Raji (cell line): Measurements from ENCODE around the gene MVB12B.

Experiments
- POLR2A ChIP-seq: IDR thresholded peaks from 2 replicates; pipeline ENCODE4 v1.6.1; 2011; ENCODE audit warnings: low read depth, low read length, control low read depth; ENCODE audit not compliant: insufficient read depth

MVB12B gene

GRCh38 chr9:126378761-126379160 lies 52.1 kb downstream of the MVB12B start:
- no peak for TF ChIP-seq POLR2A

DNA sequence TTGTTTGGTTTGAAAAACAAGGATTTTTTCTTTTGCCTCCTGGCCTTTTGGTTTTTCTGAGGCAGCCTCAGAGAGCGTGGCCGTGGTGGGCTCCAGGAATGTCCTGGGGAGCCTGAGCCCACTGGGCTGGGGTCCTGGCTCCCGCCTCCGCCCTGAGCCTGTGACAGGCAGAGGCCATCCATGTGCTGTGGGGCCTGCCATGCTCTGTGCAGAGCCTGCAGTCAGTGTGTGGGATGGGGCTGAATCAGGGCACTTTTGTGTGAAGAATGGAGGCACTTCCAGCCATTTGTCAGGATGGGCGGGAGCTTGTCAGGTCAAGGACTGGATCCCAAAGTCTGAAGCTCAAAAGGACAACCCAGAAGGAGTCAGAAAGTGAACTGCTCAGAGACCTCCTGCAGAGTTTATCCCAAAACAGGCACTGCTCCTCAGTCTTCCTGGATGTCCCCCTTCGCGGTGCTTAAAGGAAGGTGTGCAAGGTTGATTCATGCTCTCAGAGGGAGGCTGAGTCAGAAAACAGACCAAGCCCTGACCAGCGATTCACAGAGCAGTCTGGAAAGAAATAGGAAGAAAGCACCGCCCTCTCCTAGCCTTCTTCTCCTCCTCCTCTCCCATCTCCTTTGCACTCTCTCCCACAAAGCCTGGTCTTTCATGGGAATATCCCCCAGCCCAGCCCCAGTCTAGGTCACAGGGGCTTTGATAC lies 53.2 kb downstream of the MVB12B start:
- no peak for TF ChIP-seq POLR2A

DNA sequence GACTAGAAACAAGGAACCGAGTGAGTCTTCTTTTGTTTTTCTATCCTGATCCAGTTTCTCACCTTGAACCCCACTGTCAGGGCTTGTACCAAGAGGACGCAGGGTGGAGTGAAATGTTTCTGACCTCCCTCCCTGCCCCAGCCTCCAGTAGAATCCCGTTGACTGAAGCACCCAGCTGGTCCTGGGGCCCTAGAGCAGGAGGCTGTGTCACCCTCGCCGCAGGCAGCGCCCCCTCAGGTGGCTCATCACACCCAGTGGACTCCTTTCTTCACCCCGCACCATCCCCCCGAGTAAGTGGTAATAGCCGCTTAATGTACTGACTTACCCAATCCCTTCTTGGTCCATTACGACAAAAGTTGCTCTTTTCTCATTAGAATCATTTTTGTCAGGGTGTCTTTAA lies 53.8 kb downstream of the MVB12B start:
- TF ChIP-seq POLR2A = no peak

GRCh38 chr9:126381195-126381594 lies 54.6 kb downstream of the MVB12B start:
- no peak for TF ChIP-seq POLR2A

DNA sequence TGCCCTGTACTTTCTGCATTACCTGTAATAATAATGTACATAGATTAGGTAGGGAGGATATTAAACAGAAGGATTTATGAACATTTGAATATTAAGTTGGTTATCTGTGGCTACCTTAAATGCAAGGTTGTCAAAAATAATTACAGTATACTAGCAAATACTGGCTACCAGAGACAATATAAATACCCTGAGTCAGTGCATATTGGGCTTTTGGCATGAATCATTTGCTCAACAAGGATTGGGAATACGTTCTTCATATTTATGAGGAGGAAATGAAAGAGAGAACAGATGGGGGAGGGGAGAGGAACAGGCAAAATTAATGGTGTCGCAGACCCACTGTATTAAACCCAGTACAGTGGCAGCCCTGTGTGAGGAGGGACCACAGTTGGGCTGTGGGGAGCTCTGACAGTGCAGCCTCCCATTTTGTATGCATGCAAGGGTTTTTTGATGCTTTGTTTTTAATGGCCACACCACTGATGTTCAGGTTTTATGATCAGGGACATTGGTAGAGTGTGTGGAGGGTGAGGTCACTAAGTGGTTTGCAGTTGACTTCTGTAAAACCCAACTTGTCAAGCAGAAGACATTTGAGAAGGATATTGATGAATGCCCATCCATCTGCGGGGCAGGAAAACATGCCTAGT lies 56.9 kb downstream of the MVB12B start:
- no peak for TF ChIP-seq POLR2A

DNA sequence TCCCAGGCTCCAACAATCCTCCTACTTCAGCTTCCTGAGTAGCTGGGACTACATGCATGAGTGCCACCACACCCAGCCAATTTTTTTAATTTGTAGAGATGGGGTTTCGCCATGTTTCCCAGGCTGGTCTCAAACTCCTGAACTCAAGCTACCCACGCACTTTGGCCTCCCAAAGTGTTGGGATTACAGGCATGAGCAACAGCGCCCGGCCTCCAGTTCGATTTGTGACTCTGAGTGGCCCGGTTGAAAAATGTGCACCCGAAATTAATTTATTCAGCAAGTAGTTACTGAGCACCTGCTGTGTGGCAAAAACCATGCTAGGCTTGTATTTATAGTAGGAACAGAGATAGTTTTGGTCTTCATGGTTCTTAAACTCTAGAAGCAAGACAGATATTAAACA lies 58.3 kb downstream of the MVB12B start:
- no peak for TF ChIP-seq POLR2A

- no peak for TF ChIP-seq POLR2A
These were observed 59.5 kb downstream of the MVB12B start for GRCh38 chr9:126386088-126386487.

DNA sequence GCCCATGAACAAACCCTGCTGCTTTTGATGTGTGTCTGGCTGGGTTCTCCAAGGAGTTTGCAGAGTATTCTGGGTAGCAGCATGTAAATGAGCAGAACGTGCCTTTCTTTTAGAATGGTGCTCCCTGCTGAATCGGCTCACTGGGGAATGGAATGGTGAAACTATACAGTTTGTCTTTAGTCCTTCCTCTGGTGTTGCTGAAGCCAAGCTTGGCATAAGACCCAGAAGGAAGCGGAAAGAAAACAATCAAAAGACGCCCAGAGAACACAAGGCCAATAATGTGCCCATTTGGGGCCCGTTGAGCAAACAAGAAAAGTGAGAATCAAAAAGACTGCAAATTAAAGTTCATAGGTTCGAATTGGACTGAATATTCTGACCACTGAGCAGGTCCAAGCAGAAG lies 60.1 kb downstream of the MVB12B start:
- no peak for TF ChIP-seq POLR2A

GRCh38 chr9:126388964-126389708 lies 62.5 kb downstream of the MVB12B start:
- no peak for TF ChIP-seq POLR2A

GRCh38 chr9:126389992-126390391 lies 63.4 kb downstream of the MVB12B start:
- no peak for TF ChIP-seq POLR2A

- no peak for TF ChIP-seq POLR2A
These were observed 64.3 kb downstream of the MVB12B start for GRCh38 chr9:126390923-126391322.

DNA sequence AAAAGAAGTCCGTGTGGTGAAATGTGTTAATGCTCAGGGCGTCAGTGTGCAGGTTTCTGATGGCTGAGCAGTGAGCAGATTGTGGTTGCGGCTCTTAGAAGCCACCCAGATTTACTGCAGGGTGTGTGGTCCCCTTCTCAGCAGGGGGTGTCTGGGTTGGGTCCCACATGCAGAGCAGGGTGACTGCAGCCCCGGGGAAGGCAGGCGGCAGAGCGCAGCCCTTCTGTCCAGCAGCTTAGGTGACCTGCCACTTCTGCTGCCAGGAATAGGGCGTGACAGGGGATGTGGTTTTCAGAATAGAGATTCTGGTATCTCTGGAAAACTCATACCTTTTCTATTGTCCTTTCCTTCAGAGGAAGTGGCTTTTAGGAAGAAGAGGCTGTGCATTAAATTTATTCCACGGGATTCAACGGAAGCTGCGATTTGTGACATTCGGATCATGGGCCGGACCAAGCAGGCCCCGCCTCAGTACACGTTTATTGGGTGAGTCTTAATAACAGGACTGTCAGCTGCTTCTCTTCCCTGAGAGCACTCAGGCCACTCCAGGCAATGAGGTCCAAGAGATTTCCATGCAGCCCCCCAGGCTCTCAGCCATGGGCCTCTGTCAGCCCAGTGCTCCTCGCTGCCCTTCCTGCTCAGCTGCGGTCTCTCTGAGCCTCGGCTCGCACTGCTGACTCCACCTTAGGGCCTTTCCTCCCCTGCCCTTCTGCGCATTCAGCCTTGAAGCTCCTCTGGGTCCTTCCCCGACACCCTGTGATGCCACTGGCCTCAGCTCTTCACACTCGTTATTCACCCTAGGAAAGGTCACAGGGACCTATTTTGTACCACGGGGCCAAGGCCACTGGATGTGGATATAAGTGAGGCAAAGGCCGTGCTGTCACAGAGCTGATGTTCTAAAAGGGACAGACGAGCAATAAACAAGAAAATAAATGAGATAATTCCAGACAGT lies 65.4 kb downstream of the MVB12B start:
- TF ChIP-seq POLR2A = no peak

DNA sequence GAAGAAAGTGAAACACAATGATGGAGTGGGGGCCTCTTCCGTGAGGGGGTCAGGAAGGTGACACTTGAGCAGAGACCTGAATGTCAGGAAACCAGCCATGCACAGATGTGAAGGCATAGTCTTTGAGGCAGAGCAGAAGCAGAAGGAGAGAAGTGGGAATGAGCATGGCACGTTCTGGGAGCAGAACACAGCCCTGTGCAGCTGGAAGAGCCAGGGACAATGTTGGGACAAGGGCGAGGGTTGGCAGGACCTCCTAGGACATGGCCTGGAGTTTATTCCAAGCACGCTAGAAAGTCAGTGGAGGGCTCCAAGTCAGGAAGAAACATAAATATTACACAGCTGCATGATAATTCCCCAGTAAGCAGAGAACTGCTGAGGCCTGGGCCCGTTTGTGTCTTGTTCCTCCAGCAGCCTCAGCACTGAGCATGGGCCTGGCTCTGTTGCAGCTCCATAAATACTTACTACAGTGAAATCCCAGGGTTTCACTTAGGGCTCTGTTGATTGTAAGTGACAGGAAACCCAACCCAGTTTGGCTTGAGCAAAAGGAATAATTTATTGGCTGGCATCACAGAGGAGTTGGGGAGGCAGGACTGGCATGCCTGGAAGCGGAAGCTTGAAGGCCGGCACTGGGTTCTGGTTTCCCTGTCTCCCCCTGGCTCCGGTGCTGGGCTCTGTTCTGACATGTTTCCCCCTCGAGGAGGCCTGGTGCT lies 66.2 kb downstream of the MVB12B start:
- no peak for TF ChIP-seq POLR2A

- no peak for TF ChIP-seq POLR2A
These were observed 67.2 kb downstream of the MVB12B start for GRCh38 chr9:126393876-126394275.
